Activated T-cell treated with anti-CD3 and anti-CD28 coated beads for 4 hours (primary cell): ENCODE results near the gene BHMT2.

Experiments used
- DNase-seq: peaks from one replicate; pipeline ENCODE4 v3.0.0-alpha.2; 2020

BHMT2 gene, protein sequence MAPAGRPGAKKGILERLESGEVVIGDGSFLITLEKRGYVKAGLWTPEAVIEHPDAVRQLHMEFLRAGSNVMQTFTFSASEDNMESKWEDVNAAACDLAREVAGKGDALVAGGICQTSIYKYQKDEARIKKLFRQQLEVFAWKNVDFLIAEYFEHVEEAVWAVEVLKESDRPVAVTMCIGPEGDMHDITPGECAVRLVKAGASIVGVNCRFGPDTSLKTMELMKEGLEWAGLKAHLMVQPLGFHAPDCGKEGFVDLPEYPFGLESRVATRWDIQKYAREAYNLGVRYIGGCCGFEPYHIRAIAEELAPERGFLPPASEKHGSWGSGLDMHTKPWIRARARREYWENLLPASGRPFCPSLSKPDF

DNA sequence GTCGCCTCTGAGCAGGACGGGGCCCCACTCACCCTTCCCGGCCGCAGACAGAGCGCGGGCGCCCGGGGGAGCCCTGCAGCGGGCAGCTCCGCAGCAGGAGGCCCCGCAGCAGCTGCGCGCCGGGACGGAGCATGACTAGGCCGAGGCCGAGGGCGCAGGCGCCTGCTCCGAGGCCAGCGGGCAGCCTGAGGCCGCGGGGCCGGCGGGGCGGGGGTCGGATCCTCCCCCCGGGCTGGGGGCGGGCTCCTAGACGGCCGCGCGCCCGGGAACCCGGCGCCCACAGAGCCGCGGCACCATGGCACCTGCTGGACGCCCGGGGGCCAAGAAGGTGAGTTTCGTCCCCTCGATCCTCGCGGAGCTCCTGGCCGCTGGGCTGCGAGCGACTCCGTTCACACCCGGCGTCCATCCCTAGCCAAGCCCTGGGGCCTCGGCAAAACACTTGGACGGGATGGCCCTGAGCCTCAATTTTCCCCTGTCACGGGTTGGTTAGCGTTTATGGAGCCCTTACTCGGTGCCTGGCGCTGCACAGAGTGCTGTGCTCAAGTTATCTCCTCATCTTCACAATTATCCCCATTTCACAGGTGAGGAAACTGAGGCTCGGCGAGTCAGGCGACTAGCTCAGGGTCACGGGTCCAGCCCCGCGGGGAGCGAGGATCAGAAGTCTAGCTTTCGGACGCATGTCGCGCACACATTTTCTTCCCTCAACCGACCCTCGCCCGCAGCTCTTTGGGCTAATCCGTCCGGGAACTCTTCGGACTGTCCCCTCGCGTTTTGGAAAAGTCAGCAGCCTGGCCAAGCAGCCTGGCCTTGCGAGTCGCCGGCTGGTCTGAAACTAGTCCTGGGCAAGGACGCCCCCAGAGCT is at the start of gene BHMT2, which contains the start of gene DMGDH:
BHMT2 (plus strand) TSS at position 280 of the 862 bp plus-strand sequence; CDS start at position 296, 16 bp downstream.
DMGDH (minus strand) TSS at position 187 of the 862 bp plus-strand sequence; CDS start at position 133, 54 bp downstream.
- DNase-seq, result no peak

DNA sequence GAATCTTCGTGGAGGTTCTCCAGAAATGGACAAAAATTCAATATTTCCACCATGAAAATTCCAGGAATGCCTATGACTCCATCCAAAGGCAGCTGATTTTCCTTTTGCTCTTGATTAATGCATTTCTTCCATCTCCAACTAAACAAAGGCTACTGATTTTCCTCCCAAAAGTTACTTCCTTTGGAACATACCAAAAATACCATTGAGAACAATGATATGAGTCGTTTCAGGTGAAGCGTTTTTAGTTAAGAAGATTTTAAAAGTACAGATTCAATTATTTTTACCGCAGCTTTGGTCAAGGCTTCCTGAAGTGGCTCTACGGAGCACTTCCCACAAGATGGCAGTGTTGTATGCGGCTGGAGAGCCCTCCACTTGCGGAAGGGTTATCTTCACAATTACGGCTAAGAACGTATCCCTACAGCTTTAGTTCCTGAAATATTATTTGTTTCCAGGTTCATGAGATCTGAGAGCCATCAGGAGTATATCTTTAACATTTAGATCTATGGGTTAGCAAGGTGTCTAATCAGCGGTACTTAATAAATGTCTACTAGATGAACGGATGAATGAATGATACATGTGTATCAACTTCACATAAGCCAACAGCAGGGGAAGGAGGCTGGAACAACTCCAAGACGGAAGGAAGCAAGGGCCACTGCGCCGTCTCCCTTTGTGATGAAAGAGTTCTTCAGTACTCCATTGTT is 48.6 kb upstream of the BHMT2 start:
- peak; percentile 2 for DNase-seq

DNA sequence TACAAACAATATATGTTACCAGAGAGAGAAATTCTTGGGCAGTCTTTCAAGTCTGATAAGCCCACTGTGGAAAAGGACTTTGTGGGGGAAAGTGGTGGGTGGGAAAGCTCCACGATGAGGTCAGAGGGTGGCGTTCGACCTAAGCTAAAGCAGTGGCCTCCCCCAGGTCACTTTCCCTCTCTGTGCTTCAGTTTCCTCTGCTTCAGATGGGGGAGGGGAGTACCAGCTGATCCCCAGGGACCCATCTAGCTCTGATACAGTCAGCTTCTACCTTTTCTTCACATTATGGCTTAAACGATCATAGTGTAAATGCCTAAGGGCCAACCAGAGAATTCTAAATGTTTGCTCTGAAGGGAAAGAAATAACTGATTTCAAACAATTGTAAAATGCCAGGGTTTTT is 47.8 kb upstream of the BHMT2 start:
- DNase-seq, result no peak

DNA sequence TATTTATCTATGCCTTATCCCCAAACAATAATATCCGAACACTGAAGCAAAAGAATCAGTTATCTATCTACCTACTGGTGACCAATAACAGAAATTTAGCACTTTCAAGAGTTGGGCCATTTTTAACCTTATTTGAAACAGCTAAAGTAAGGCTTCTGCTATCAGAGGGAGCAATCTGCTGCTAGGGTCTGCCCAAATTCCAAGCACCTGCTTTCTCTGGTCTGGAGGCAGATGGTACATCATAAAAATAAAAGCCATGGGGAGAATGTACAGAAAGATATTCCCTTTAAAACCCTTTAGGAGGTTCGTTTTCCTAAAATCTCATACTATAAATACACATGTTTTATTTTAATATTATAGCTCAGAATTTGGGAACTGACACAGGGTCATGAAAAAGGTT is 46.8 kb upstream of the BHMT2 start:
- no peak for DNase-seq

DNA sequence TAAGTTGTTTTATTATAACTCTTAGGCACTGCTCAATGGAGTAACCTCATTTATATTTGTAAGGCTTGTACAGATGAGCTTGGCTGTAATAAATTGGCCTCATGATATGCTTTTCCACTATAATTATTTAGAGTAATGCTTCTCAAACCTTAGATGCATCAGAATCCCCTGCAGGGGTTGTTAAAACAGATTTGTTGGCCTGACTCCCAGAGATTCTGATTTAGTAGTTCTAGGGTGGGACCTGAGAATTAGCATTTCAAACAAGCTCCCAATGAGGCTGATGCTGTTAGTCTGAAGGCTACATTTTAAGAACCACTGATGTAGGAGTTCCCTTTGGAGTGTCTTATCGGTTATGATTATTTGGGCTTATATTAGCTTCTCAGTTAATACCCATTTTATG is 46.2 kb upstream of the BHMT2 start:
- no peak for DNase-seq

DNA sequence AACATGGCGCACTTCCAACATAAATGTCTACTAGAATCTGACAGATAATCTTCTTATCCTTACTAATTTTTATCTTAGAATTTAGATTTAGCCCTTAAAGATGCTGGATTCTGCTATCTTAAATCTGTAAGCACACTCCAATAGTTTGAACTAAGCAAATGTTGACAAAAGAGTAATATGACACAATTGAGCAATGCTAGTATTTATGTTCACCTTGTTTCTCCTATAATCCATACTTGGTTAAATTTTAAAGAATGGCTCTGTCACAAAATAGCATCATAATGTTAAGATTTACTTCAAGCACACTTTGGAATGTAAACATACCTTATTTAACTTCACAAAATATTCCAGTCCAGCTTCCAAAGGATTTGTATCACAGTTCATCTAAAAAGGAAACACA is 45.6 kb upstream of the BHMT2 start:
- DNase-seq, result no peak

DNA sequence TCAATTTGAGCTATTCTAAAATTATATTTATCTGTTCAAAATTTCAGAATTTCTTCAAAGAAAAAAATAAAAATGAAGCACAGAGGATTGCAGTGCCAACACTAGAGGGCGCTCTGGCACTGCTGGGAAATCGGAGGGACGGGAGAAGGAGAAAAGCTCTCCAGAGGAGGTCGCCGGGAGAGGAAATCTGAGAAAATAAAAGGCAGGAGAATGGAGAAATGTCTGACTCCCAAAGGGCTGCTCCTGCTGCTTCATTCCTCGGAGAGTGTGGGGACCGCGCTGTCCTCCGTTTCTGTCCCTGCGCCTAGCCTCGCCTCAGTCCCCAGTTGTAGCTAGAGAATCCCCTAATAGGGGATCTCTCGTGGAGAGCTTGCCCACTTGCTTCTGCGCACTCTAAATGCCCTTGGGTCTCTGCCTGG is 44.5 kb upstream of the BHMT2 start:
- DNase-seq, result peak; percentile 37

DNA sequence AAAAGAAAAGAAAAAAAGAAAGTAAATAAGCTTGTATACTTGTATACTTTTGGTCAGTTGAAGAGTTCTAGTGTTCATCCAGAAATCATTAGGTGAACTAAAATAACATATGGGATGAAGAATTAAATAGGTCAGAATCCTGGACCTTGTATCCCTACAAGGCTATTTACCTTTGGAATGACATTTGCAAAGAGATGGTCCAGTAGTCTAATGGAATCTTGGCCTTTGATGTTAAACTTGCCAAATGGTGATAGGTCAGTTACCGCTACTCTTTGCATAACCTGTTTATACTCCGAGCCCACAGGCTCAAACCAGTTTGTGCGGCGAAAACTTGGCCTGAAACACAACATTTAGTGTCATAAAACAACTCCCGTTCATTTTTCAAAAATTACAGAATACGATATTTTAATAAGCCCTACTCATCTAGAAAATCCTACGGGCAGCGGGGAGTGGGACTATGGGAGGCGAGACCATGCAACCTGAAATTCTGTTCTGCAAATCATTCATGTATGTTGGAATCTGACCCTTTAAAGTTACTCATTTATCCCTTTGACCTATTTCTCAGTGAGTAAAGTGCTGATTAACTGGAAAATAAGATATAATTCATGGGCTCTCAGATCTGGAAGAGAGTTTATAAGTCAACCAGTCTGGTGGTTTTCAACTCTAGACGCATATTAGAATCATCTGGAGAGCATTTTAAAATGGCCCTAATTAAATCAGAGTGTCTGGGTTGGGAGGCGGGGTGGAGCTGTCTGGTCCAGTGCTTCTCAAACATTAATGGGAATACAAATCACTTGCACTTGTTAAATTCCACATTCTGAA is 38.7 kb upstream of the BHMT2 start:
- no peak for DNase-seq

DNA sequence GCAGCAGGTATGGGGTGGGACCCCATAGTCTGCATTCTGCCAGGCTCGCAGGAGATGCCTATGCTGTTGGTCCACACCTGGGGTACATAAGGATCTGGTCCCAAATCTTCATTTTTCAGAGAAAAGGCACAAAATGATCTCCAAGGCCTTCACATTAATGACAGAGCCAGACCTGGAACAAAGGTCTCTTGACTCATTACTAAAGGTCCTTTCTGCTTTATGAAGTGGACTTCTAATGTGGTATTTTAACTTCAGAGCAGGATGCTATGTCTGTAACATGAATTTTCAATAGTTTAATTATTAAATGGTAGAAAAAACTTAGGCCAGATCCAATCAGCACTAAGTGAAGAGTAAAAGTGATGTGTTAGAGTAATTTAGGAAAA is 38.1 kb upstream of the BHMT2 start:
- no peak for DNase-seq

DNA sequence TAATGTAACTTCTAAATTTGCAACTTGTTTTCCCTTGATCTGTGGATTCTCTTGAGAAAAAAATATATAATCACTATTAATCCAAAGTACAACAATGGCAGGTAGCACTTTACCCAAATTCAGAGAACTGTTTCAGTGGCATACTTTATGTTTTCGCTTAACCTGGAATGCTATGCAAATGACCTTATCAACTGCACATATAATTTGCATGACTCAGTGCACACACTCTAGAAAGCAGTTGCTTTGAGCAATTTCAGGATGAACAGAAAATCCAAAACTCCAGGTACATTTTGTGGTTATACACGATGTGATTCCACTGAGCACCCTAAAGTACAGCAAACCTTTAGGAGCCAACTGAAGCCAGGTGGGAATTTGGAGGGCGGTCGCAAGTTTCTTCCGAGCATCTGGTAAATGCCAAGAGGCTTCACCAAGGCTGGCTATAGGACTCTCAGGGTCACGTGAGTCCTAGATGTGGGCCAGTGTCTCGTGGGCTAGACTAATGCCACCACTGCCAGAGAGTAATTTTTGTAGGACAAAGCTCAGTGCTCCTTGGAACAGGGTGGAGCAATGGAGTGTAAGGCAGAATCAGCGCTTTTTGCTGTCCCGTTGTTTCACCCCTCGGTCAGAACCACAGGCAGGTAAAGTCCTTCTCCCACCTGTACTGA is 37.4 kb upstream of the BHMT2 start:
- DNase-seq, result no peak

DNA sequence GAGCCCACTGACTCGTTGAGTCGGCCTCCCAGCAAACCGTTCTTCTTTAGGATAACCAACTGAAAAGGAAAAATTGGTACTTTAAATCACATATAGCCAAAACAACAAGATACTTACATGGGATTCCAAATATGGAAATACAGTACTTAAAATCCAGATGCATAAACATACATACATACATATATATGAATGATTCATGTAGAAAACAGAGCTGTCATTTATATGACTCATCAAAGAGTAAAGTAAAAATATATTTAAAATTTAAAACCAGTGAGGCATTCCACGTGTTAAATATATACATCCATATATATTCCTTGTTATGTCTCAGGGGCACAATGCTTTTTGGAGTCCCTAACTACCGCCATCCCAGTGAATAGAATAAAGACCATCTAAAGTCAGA is 36.8 kb upstream of the BHMT2 start:
- no peak for DNase-seq

DNA sequence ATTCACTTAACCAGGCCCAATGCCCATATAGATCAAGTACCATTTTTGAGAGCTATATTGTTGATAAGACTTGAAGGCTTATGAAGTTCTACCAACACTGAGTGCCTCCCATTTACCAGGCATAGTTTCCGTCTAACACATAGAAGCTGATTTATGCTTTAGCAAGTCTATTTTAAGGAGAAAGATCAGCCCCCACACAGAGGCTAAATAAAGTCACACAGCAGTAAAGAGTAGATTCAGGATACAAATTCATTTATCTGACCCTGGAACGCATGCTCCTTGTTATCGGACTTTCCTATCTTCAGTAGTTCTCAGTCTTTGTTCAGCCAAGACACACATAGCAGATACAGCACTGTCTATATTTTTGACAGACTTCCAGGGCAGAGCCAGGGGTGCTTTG is 34.3 kb upstream of the BHMT2 start:
- DNase-seq, result no peak

DNA sequence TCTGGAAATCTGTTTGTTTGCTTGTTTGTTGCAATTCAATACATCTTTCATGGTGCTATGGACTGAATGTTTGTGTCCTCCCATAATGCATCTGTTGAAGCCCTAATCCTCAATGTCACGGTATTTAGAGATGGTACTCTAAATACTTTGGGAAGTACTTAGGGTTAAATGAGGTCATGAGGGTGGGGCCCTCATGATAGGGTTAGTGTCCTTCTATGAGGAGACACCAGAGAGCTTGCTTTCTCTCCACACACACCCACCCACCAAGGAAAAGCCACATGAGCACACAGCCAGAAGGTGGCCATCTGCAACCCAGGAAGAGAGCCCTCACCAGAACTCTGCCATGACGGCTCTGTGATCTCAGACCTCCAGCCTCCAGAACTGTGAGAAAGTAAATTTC is 32.8 kb upstream of the BHMT2 start:
- DNase-seq, result no peak

DNA sequence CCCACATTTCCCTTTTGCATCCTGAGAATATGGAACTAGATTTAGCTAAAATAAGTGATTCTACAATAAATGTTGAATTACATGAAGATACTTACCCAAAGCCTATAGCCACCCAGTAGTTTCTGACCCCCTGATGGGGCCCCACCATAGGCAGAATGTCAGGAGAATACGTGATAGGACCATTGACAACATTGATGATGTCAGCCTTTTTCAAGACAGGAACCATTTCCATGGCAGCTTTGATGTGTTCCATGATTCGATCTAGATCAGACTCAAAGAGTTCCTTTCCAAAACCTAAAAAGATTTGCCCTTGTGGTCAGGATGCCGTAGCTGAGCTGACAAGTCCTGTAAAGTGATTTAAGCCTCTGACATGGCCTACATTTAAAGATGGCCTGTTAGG is 27.4 kb upstream of the BHMT2 start:
- DNase-seq, result no peak

DNA sequence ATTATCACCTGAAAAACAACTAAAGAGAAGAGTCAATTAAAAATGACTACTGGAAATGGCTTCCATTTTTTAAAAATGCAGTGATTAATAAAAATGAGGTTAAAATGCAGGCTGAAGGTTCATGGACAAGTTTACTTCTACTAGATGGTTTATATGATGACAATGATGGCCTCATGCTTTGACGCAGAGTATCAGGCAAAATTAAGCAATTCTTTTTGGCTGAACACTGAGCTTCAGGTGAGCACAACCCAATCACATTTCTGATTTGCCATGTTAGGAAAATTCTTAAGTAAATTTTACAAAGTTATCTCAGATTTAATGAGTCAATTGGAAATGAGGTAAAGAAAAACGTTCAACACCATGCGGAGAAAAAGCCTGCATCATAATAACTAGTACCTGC is 22.4 kb upstream of the BHMT2 start:
- DNase-seq, result no peak

DNA sequence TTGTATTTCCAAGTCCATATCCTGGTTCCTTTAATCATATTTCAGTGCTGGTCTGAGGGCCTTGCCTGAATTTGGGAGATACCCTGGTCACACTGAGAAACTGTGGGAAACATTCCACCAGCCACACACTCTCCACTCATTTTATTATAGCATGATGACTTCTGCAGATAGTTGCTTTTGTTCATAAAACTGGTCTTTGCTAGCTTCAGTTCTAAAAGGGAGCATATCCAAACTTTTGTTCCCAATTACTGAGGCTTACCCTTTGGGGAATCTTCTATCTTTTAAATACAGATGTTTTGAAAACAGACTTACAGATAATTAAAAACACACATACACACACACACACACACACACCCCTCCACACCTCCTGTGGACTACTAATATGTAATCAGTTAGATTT is 21.1 kb upstream of the BHMT2 start:
- no peak for DNase-seq

DNA sequence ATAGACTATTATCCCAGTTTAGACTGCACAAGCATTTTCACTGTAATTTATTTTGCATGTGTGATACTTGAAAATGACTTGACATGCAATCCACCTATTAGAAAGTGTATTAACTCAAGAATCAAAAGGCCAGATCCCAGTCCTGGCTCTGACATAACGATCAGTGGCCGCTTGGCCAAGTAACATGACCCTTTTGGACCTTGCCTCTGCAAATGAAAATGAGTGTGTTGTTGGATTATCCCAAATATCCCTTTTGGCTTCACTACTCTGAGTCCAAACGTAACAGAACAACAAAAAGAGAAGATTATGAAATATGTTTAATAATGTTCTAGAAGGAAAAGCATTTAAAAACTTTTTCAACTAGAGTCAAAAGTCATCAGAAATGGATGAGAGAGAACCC is 19.1 kb upstream of the BHMT2 start:
- DNase-seq, result no peak

DNA sequence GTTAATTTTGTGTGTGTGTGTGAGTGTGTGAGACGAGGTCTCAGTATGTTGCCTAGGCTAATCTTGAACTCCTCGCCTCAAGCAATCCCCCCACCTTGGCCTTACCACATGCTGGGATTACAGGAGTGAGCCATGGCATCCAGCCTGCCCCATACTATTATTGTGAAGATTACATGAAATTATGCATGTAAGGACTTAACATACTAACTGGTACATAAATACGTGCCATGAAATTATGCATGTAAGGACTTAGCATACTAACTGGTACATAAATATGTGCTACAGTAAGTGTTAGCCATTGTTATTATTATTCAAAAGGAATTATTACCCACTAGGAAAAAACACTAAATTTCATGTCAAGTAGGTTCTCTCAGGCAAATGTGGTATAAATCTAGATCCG is 16.2 kb upstream of the BHMT2 start:
- no peak for DNase-seq

DNA sequence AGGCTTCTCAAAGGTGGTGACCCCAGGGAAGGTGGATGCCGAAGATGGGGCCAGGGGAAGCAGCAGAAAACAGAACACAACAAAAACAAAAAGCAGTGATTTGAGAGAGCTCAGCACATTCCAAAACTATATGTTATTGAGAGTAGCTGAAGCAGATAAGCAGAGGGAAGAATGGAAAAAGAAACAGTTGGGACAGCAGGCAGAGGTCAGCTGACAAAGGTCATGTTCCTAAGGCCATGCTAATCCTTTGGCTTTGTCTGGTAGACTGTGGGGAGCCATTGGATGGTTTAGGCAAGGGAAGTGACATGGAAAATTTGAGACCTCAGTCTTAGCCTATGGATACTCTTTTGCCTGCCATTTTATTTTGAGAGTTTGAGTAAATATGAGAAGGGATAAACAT is 14.6 kb upstream of the BHMT2 start:
- DNase-seq, result no peak

DNA sequence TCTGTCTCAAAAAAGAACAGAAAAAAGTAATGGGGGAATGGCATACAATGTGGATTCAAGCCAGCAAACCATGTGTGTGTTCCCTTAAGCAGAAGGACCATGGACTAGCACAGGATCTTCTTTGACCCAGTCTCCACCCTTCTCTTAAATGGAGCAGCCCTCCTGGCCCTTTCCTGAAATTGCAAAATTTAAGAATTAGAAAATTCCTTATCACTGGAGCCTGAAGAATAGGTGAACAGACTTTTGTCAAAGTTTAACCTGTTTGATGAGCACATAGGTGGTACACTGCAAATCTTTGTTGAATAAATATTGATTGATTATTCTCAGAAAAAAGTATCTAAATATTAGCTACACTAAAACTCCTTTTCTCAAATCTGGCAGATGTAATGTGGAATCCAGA is 12.7 kb upstream of the BHMT2 start:
- DNase-seq, result no peak

DNA sequence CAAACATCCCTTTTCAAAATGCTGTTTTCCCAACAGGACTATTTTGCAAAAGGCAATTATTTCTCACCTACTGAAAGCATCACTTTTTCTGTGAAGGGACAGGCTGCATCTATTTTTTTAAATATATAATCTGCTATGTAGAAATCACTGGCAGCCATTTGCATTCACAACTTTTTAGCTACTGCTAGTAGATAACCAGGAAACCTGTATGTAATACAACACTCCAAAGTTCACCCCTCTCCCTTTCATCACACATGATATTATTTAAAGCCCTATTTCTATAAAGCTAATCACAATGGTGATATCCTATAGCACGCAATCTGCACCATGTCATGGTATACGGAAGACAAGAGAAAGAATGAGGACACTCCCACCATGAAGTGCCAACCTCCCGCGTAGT is 9.9 kb upstream of the BHMT2 start:
- DNase-seq, result no peak

DNA sequence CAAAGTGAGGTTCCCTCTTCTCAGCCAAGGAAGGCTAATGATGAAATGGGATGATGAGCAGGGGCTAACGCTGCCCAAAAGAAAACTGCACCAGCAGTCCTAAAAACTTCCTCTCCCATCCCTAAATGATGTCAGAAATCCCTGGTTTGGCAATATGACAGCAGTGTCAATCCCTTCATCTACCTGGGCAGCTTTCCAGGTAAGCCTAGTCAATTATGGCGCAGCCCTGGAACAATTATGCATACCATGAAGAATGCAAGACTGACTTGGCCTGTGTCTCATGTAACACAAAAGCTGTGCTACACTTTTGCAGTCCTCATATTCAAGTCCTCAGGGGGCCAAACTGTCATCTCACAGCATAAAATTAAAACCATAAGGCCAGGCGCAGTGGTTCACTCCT is 7.1 kb upstream of the BHMT2 start:
- no peak for DNase-seq
